Measurements from ENCODE around the gene PTDSS2. TPM values are rescaled to one million over a fixed set of nuclear protein-coding genes. Genes with fewer than 3 reads are reported as not detected.

Gene PTDSS2
- total and polyA plus RNA-seq, 2 experiments from 2014 or later: 22.7 to 145 TPM

GRCh38 chr11:416051-416756 lies 33.9 kb upstream of the PTDSS2 start (continued):
- TF ChIP-seq ZNF462 (CRISPR knock-in tag; IDR thresholded peaks at IDR 0.05) (no peak), EZH2 (IDR thresholded peaks at IDR 0.05; ENCODE audit: low read depth, unreplicated experiment) (no peak), REST (IDR thresholded peaks at IDR 0.05; ENCODE audit: unreplicated experiment) (no peak), EZH2phosphoT487 (IDR thresholded peaks at IDR 0.05; ENCODE audit: unreplicated experiment) (no peak), ZNF331 (CRISPR knock-in tag; IDR thresholded peaks at IDR 0.05; ENCODE audit: low read depth) (no peak), JUNB (IDR thresholded peaks at IDR 0.05; ENCODE audit: unreplicated experiment) (no peak)

Measured in GM23338 (cell line).